ENCODE measurements around the gene TSPAN9.

- TF ChIP-seq POLR2A (IDR thresholded peaks at IDR 0.05), result no peak
- TF ChIP-seq CTCF (IDR thresholded peaks at IDR 0.05), result no peak
Measured at GRCh38 chr12:3038926-3039510, 38.2 kb upstream of the TSPAN9 start.

Data from testis (tissue), 2 donors.